Measurements from ENCODE around the gene CDADC1.

- no peak for TF ChIP-seq CTCF (IDR thresholded peaks at IDR 0.05; ENCODE audit: insufficient read depth, low read length, poor library complexity, severe bottlenecking)
- no peak for TF ChIP-seq EZH2phosphoT487 (conservative IDR thresholded peaks at IDR 0.05; ENCODE audit: low read length)
Observed at GRCh38 chr13:49248622-49249002, 887 bp downstream of the CDADC1 start.
